HAP-1 (cell line): ENCODE measurements around the gene AFF4.
A peak's percentile ranks its signal among the peaks of the same experiment; 100 is the strongest.
"Not testable (repeated sequence)": the region's sequence is repeated elsewhere in the genome, so short reads cannot be mapped to it uniquely, and the experiment has no call there.

Experiments
- DNase-seq, 2 experiments: peaks; one replicate each; pipeline ENCODE4 v3.0.0-alpha.2; 2016 to 2020; ENCODE audit warnings: low spot score in 2 of 2
- H3K27me3 ChIP-seq: fragments of 250-450 bp; sonication (Bioruptor Pico); 2 replicates; pipeline ENCODE4 v1.5.1; 2020; ENCODE audit warnings: low read depth, mild to moderate bottlenecking, moderate library complexity
- H3K36me3 ChIP-seq: fragments of 250-450 bp; sonication (Bioruptor Pico); replicated peaks from 2 replicates; pipeline ENCODE4 v1.5.1; 2020; ENCODE audit warnings: mild to moderate bottlenecking
- H3K4me1 ChIP-seq: fragments of 250-450 bp; sonication (Bioruptor Pico); 2 replicates; pipeline ENCODE4 v1.5.1; 2020; ENCODE audit warnings: mild to moderate bottlenecking
- H3K4me3 ChIP-seq: fragments of 250-450 bp; sonication (Bioruptor Pico); 2 replicates; pipeline ENCODE4 v1.5.1; 2020; ENCODE audit warnings: mild to moderate bottlenecking, moderate library complexity
- H3K9me3 ChIP-seq: fragments of 250-450 bp; sonication (Bioruptor Pico); 2 replicates; pipeline ENCODE4 v1.5.1; 2020; ENCODE audit warnings: mild to moderate bottlenecking, moderate library complexity
- in situ Hi-C: fragments of 300-500 bp; cut with MboI; formaldehyde crosslinking; loops from 3 replicates; pipeline ENCODE4 v1.14.3; 2020; ENCODE audit warnings: low sequenced_read_pairs, inconsistent platforms, mixed read lengths

The AFF4 gene

GRCh38 chr5:132971483-132972435 lies 8.3 kb upstream of the AFF4 start:
- no peak overlapping the region for H3K4me3 ChIP-seq
- in situ Hi-C loops: no loop called here
- H3K4me1 ChIP-seq: no peaks in the 10 kb centered on the region
- DNase-seq: no peak
- no peaks in the 10 kb centered on the region for H3K27me3 ChIP-seq
- no peaks in the 10 kb centered on the region for H3K36me3 ChIP-seq
- no peaks in the 10 kb centered on the region for H3K9me3 ChIP-seq

GRCh38 chr5:132965120-132965519 lies 1.7 kb upstream of the AFF4 start:
- Histone ChIP-seq H3K4me3 (no peak overlapping the region), H3K27me3 (no peaks in the 10 kb centered on the region), H3K9me3 (no peaks in the 10 kb centered on the region), H3K36me3 (no peaks in the 10 kb centered on the region), H3K4me1 (peaks cover 15% of the 10 kb centered on the region)
- no peak for DNase-seq
- in situ Hi-C loops: no loop called here

GRCh38 chr5:132962429-132963021 lies 909 bp downstream of the AFF4 start:
- Histone ChIP-seq H3K9me3 (no peaks in the 10 kb centered on the region), H3K4me1 (peaks cover 15% of the 10 kb centered on the region), H3K4me3 (peak overlapping the region; percentile 74), H3K27me3 (no peaks in the 10 kb centered on the region), H3K36me3 (no peaks in the 10 kb centered on the region)
- peak; percentile 46 to 84 for DNase-seq
- in situ Hi-C loops: no loop called here

- Histone ChIP-seq H3K9me3 (no peaks in the 10 kb centered on the region), H3K36me3 (no peaks in the 10 kb centered on the region), H3K4me3 (peak overlapping the region; percentile 74), H3K4me1 (peaks cover 15% of the 10 kb centered on the region), H3K27me3 (no peaks in the 10 kb centered on the region)
- in situ Hi-C loops: no loop called here
- DNase-seq: no peak
Observed at GRCh38 chr5:132961887-132962286, 1.5 kb downstream of the AFF4 start.

DNA sequence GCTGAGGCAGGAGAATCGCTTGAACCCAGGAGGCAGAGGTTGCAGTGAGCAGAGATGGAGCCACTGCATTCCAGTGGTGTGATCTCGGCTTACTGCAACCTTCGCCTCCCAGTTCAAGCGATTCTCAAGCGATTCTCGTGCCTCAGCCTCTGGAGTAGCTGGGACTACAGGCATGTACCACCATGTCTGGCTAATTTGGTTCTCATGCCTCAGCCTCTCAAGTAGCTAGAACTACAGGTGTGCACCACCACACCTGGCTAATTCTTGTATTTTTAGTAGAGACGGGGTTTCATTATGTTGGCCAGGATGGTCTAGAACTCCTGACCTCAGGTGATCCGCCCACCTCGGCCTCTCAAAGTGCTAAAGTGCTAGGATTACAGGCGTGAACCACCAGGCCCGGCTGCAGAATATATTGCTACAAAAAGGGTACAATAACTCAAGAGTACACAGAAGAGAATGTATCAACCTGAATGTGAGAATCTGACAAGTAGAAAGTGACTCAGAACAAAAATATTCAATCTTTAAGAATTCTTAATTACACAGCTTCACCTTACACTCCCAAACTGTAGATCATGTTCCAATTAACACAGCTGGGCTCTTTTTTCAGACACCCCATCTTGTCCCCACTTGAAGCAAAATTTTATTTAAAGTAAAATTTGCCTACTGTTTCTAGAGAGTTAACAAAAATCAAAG lies 2.2 kb downstream of the AFF4 start:
- peaks cover 15% of the 10 kb centered on the region for H3K4me1 ChIP-seq
- H3K9me3 ChIP-seq, H3K36me3 ChIP-seq, H3K27me3 ChIP-seq, DNase-seq, in situ Hi-C loops: not testable (repeated sequence)
- peak overlapping the region; percentile 74 for H3K4me3 ChIP-seq

- in situ Hi-C loops, H3K27me3 ChIP-seq, H3K4me3 ChIP-seq, H3K4me1 ChIP-seq, DNase-seq, H3K9me3 ChIP-seq, H3K36me3 ChIP-seq: not testable (repeated sequence)
Observed at GRCh38 chr5:132956166-132956799, 7.2 kb downstream of the AFF4 start.

DNA sequence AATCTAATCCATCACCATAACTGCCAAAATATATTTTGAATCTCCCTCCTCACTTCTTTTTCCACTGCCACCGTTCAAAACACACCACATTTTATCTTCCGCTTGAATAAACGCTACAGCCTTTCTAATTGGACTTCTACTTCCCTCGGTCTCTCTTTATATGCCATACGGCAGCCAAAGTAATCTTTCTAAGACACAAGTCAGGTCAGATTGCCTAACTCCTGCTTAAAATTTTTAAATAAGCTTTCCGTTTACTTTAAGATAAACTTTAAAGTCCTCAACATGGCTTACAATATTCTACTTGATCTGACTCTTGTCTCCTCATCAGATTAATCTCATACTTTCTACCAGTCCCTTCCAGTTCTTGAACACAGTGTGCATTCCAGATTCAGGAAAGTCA lies 9.7 kb downstream of the AFF4 start:
- in situ Hi-C loops: no loop called here

GRCh38 chr5:132952829-132953228 lies 10.6 kb downstream of the AFF4 start:
- no peaks in the 10 kb centered on the region; the same call in none of the 2 replicates for H3K36me3 ChIP-seq
- H3K4me3 ChIP-seq: no peak overlapping the region
- DNase-seq: no peak
- in situ Hi-C loops: no loop called here
- H3K9me3 ChIP-seq: no peaks in the 10 kb centered on the region
- H3K27me3 ChIP-seq: no peaks in the 10 kb centered on the region
- no peaks in the 10 kb centered on the region for H3K4me1 ChIP-seq

More for the DNA sequence above, 9.7 kb downstream of the AFF4 start:
- Histone ChIP-seq H3K4me3 (no peak overlapping the region), H3K4me1 (no peaks in the 10 kb centered on the region), H3K36me3 (no peaks in the 10 kb centered on the region; the same call in 1 of the 2 replicates), H3K27me3 (no peaks in the 10 kb centered on the region), H3K9me3 (no peaks in the 10 kb centered on the region)
- DNase-seq: no peak

DNA sequence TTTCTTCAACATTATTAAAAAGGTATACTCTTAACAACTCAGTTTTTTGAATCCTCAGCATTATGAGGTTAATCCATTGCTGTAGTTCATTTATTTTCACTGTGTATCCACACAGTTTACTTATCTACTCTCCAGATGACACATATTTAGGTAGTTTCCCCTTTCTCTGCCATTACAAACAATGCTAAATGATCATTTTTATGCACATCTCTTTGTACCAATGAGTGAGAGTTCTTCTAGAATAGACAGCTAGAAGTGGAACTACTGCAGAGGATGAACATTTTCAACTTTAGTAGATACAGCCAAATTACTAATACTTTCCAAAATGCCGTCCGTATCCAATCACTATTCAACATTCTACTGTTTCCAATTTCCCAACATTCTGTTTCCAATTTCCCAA lies 11.5 kb downstream of the AFF4 start:
- Histone ChIP-seq H3K9me3 (no peaks in the 10 kb centered on the region), H3K4me1 (no peaks in the 10 kb centered on the region), H3K36me3 (no peaks in the 10 kb centered on the region; the same call in none of the 2 replicates), H3K4me3 (no peak overlapping the region), H3K27me3 (no peaks in the 10 kb centered on the region)
- in situ Hi-C loops: no loop called here
- no peak for DNase-seq

GRCh38 chr5:132949136-132949535 lies 14.3 kb downstream of the AFF4 start:
- no peaks in the 10 kb centered on the region for H3K4me1 ChIP-seq

GRCh38 chr5:132947671-132948070 lies 15.8 kb downstream of the AFF4 start:
- Histone ChIP-seq H3K9me3 (no peaks in the 10 kb centered on the region), H3K27me3 (no peaks in the 10 kb centered on the region), H3K36me3 (peaks cover 5% of the 10 kb centered on the region; the same call in 1 of the 2 replicates), H3K4me3 (no peak overlapping the region), H3K4me1 (no peaks in the 10 kb centered on the region)
- in situ Hi-C loops: no loop called here
- DNase-seq: no peak

More at GRCh38 chr5:132949136-132949535, 14.3 kb downstream of the AFF4 start:
- Histone ChIP-seq H3K27me3 (no peaks in the 10 kb centered on the region), H3K4me3 (no peak overlapping the region), H3K9me3 (no peaks in the 10 kb centered on the region), H3K36me3 (no peaks in the 10 kb centered on the region; the same call in 1 of the 2 replicates)
- in situ Hi-C loops: no loop called here
- no peak for DNase-seq

GRCh38 chr5:132945315-132945714 lies 18.1 kb downstream of the AFF4 start:
- in situ Hi-C loops, DNase-seq, H3K9me3 ChIP-seq, H3K27me3 ChIP-seq, H3K4me3 ChIP-seq, H3K4me1 ChIP-seq, H3K36me3 ChIP-seq: not testable (repeated sequence)

DNA sequence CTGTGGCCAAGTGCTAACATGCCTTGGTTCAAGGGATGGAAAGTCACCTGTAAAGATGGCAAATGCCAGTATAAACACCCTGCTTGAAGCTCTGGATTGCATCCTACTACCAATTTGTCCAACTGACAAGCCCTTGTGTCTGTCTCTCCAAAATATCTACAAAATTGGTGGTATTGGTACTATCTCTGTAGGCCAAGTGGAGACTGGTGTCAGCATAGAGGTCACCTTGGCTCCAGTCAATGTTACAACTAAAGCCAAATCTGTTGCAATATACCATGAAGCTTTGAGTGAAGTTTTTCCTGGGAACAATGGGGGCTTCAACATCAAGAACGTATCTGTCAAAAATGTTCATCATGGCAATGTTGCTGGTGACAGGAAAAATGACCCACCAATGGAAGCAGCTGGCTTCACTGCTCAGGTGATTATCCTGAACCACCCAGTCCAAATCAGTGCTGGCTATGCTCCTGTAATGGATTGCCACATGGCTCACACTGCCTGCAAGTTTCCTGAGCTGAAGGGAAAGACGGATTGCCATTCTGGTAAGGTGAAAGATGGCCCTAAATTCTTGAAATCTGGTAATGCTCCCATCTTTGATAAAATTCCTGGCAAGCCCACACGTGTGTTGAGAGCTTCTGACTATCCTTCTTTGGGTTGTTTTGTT lies 19.9 kb downstream of the AFF4 start:
- H3K4me3 ChIP-seq: no peak overlapping the region
- H3K4me1 ChIP-seq: no peaks in the 10 kb centered on the region
- H3K27me3 ChIP-seq: no peaks in the 10 kb centered on the region
- in situ Hi-C loops: no loop called here
- H3K9me3 ChIP-seq: no peaks in the 10 kb centered on the region
- peaks cover 5% of the 10 kb centered on the region; the same call in 1 of the 2 replicates for H3K36me3 ChIP-seq
- no peak for DNase-seq
